GM18858 (cell line): ENCODE results near the gene NPAS2.

Experiments
- ATAC-seq: cut with Tn5 transposase; IDR thresholded peaks from one replicate; pipeline ENCODE4 v1.9.1; 2021; ENCODE audit not compliant: unreplicated experiment

NPAS2 gene, protein sequence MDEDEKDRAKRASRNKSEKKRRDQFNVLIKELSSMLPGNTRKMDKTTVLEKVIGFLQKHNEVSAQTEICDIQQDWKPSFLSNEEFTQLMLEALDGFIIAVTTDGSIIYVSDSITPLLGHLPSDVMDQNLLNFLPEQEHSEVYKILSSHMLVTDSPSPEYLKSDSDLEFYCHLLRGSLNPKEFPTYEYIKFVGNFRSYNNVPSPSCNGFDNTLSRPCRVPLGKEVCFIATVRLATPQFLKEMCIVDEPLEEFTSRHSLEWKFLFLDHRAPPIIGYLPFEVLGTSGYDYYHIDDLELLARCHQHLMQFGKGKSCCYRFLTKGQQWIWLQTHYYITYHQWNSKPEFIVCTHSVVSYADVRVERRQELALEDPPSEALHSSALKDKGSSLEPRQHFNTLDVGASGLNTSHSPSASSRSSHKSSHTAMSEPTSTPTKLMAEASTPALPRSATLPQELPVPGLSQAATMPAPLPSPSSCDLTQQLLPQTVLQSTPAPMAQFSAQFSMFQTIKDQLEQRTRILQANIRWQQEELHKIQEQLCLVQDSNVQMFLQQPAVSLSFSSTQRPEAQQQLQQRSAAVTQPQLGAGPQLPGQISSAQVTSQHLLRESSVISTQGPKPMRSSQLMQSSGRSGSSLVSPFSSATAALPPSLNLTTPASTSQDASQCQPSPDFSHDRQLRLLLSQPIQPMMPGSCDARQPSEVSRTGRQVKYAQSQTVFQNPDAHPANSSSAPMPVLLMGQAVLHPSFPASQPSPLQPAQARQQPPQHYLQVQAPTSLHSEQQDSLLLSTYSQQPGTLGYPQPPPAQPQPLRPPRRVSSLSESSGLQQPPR

DNA sequence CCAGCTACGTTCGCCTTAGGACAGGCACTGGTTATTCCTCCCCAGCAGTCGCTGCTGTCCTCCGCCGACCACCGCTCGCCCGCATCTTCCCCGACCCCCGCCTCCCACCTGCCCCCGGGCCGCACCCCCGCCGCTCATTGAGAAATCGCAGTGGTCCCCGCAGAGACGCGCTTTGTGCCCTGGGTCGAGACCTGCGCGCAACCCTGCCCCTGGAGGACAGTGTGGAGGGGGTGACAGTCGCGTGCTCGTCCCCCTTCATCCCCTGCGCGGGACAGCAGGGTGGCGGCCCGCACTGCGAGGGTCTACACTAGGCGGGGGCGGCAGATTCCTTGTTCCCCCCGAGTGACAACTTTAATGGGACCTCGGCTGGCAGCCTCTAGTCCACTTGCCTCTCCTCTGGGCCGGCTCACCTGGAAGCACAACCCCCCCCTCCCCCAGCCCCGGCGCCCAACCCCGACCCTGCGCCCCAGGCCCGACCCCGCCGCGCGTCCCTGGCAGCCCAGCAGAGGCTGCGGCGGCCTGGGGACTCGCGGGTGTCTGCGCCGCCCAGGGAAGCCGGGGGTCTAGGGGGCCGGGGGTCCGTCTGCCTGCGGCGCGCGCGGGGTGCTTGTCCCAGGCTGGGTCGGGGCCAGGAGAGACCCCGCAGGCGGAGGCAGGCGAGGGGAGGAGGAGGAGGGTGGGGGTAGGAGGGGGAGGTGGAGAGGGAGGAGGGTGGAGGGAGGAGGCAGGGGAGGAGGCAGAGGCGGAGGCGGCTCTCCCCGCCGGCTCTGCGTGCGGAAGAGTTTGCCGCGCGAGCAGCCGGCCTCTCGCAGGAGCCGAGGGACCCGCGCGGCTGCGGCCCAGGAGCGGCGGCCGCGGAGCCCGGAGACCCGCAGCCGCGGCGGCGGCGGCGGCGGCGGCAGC is at the start of gene NPAS2:
Gene NPAS2 (plus strand): TSS at position 770 of the 903 bp plus-strand sequence. CDS start 84,616 bp downstream, outside the sequence.
- ATAC-seq, result no peak

DNA sequence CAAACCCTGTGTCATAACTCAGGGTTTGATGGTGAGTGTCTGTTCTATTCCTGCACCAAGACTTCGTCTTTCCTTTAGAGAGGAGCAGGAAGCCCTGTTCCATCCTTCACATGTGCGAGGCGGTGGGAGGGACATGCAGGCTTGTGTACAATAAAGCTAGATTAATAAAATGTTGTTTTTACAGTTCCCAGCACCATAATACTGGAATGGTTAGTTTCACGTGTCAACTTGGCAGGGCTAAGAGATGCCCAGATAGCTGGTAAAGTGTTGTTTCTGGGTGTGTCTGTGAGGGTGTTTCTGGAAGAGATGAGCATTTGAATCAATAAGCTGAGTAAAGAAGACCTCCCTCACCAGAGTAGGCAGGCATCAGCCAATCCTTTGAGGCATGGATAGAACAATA is 48.8 kb upstream of the NPAS2 start:
- ATAC-seq, result no peak

- ATAC-seq, result no peak
These were observed 46.4 kb upstream of the NPAS2 start for GRCh38 chr2:100773538-100773937.

GRCh38 chr2:100776445-100776844 is 43.5 kb upstream of the NPAS2 start:
- no peak for ATAC-seq

DNA sequence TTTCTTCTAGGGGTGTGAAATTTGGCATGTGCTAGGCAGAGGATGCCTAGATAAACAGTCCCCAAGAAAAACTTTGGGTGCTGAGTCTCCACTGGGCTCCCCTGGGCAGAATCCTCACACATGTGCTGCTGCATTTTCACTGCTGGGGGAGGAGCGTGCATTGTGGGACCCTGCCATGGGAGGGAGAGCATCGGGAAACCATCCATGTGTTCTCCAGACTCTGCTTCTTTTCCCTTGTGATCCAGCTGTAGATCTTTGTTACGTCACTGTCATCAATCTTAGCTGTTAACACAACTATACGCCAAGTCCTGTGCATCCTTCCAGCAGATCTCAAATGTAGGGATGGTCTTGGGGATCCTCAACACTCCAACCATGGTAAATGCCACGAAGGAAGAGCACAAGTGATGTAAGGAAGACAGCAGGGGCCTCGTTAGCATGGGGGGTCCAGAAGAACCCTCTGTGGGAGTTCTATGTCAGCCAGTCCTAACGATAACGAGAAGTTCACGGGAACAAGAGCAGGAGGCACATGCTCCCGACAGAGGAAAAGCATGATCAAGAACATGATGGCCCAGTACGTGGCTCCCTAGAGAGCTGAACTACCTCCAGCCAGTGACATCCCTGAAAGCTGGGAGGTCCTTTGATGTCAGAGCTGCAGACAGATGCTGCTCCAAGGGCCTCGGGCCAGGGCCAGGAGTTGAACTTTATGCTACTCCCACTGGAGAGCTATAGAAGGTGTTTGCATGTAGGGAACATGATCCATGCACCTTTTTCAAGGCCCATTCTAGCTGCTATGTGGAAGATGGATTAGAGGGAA is 41.1 kb upstream of the NPAS2 start:
- ATAC-seq, result no peak

GRCh38 chr2:100779908-100780202 is 40.1 kb upstream of the NPAS2 start:
- ATAC-seq, result no peak

- ATAC-seq, result no peak
These were observed 39.5 kb upstream of the NPAS2 start for GRCh38 chr2:100780203-100781008.

DNA sequence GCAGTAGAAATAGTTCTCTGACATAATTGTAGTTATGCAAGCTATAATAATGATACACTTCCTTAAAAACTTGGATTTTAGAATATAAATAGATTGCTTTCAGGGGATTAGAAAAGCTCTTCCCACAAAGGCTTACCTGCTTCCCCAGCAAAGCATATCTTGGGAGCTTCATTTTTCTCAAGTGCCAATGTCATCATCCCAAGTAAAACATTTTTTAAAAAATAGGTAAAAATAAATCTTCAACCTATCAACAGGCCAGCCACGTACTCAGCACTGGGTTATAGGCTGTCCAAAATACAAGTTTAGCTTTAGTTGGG is 39.0 kb upstream of the NPAS2 start:
- ATAC-seq, result no peak

DNA sequence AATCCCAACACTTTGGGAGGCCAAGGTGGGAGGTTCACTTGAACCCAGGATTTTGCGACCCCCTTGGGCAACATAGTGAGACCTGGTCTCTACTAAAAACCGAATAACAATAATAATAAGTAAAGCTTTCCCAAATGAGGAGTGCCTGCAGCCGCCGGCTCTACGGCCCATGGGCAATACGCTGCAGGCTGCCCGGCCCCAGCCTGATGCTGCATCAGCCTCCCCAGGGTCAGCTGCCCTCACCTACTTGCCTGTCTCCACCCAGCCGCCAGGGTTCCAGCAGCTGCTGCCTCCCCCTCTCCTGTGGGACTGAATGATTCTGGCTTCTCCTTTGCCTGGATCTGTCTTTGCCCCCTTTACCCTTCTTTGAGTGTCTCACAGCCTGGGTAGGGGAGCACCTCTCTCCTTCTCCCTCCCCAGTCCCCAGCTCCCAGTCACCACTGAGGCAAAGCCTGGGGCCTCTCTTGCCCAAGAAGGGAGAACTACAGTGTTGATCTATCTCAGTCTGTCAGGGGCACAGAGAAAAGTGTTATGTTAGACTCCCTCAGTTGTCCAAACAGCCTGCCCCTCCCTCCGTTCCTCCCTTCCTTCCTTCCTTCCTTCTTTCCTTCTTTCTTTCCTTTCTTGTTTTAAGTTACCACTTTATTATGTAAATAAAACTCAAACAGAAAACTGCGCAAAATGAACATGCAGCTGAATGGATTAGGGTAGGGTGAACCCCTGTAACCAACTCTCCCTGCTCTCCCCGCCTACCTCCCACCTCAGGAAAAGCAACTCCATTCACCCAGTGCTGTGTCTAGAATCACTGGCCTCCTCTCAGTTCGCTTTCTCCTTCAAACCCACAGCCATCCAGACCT is 38.2 kb upstream of the NPAS2 start:
- ATAC-seq, result no peak

GRCh38 chr2:100782380-100782878 is 37.5 kb upstream of the NPAS2 start:
- ATAC-seq, result no peak

- no peak for ATAC-seq
These were observed 36.0 kb upstream of the NPAS2 start for GRCh38 chr2:100783987-100784386.

GRCh38 chr2:100784681-100785080 is 35.3 kb upstream of the NPAS2 start:
- ATAC-seq, result no peak

DNA sequence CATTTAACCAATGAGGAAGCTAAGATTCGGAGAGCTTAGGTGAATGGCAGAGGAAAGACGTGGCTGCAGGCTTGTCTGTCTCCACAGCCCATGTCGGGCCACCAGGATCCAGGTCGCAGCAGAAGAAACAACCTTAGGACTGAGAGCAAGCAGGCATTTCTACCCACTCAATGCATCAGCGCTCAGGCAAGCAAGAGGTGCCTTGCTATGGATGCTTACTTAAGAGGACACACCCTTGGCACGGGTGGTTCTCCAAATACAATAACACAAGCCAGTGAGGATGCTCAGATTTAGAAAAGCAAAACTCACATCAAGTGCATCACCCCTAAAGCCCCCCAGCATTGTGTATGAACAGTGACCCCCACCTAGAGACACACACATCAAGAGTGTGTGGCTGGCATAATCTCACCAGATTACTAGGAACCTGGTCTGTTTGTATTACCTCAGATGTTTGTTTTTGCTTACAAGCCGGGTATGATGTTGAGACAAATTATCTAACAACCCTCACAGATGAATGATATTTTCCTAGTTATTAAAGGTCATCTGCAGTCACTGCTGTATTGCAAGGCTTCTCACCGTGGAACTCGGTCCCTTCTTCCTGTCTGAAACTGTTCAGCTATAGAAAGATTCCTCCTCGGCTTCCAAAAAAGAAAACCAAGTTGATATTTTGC is 34.2 kb upstream of the NPAS2 start:
- no peak for ATAC-seq

- no peak for ATAC-seq
These were observed 33.7 kb upstream of the NPAS2 start for GRCh38 chr2:100786297-100786658.

- no peak for ATAC-seq
These were observed 33.0 kb upstream of the NPAS2 start for GRCh38 chr2:100786985-100787384.

DNA sequence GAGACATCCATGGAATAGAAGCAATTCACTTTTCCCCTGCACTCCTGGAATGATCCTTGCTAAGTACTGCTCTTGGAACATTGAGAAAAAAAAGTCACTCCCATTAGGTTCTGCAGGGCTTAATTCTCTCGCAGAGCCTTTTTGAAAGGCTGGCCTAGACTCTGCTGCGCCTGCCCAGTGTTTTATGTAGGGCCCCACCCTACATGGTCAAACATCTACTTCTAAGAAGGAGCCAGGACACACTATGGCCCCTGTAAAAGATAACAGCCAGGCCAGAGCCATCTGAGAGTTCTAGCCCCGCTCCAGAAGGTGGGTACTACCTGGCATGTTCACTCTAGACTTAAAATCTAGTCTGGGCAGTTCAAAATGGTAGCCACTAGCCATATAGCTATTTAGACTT is 30.6 kb upstream of the NPAS2 start:
- ATAC-seq, result no peak

DNA sequence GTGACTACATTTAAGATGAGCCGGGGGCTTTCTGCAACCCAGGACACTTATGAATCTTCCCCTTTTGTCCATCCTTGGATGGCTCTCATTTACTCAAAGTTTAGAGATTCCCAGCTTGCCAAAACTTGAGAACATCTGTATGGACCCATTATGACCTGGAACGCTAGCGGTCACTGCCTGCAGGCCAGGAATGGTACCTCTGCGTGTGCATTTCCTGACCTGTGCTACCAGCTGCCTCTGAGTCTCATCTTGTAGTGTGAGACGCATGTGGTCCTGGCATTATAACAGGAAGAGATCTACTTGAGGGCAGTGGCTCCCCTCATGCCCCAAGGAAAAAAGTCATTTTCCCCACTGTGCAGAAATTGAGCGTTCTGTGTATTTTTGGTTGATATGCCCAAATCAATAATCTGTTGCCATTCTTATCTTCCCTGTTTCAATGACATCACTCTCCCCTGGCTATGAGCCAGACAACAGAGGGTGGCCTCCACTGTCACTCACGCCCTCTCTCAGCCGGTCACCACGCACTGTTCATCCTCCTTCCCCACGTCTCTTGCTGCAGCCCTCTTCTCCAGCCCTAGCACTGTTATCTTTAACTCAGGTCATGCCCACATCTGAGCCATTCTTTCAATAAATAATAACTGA is 28.5 kb upstream of the NPAS2 start:
- no peak for ATAC-seq

DNA sequence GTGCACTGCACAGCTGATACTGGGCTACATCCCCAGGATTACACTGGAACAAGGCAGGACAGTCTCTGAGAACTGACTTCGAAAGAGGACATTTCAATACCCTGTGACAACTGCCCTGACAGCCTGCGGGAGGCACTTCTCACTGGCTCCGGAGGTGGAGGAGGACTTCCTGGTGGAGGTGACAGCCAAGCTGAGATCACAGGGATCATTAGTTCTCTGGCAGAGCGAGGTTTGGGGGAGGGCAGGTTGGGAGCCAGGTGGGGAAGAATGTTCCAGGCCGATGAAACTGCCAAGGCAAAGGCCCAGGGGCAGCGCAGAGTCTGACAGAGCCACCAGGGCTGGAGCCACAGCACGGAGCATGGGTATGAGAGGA is 28.0 kb upstream of the NPAS2 start:
- no peak for ATAC-seq
